OCI-LY1 (cell line): ENCODE data around the gene PLEKHG4B.

Experiments
- H2AFZ ChIP-seq: fragments of 200-600 bp; sonication (generic), shearing (Covaris generic); 2 replicates; pipeline ENCODE4 v1.6.0; 2014; ENCODE audit warnings: antibody characterized with exemption, mild to moderate bottlenecking, low read length
- H3F3A ChIP-seq: fragments of 200-600 bp; sonication (generic), shearing (Covaris generic); 2 replicates; pipeline ENCODE4 v1.6.0; 2014; ENCODE audit warnings: mild to moderate bottlenecking, antibody characterized with exemption, low read length, moderate library complexity; ENCODE audit not compliant: insufficient read depth
- H3K27ac ChIP-seq: fragments of 200-600 bp; sonication (generic); 2 replicates; pipeline ENCODE4 v1.5.1; 2014; ENCODE audit warnings: low read length, mixed run types, mild to moderate bottlenecking, low read depth; ENCODE audit not compliant: poor library complexity, severe bottlenecking
- H3K27me3 ChIP-seq: fragments of 200-600 bp; sonication (generic); 2 replicates; pipeline ENCODE4 v1.6.0; 2014; ENCODE audit warnings: antibody characterized with exemption, mild to moderate bottlenecking, low read length, moderate library complexity; ENCODE audit not compliant: insufficient read depth
- H3K36me3 ChIP-seq: fragments of 200-600 bp; sonication (generic); 2 replicates; pipeline ENCODE4 v1.6.1; 2014; ENCODE audit warnings: mild to moderate bottlenecking, antibody characterized with exemption, low read length, moderate library complexity, mixed read lengths; ENCODE audit not compliant: insufficient read depth
- H3K4me1 ChIP-seq: fragments of 200-600 bp; sonication (generic); 2 replicates; pipeline ENCODE4 v1.5.1; 2014; ENCODE audit warnings: mild to moderate bottlenecking, low read length, moderate library complexity; ENCODE audit not compliant: insufficient read depth, severe bottlenecking
- H3K4me2 ChIP-seq: fragments of 200-600 bp; sonication (generic), shearing (Covaris generic); 2 replicates; pipeline ENCODE4 v1.6.1; 2014; ENCODE audit warnings: low read length
- H3K4me3 ChIP-seq: fragments of 200-600 bp; sonication (generic); 2 replicates; pipeline ENCODE4 v1.5.1; 2014; ENCODE audit warnings: low read length, low read depth, mild to moderate bottlenecking, mixed read lengths; ENCODE audit not compliant: poor library complexity, severe bottlenecking
- H3K79me2 ChIP-seq: fragments of 200-600 bp; shearing (Covaris generic); 2 replicates; pipeline ENCODE4 v1.6.1; 2016; ENCODE audit warnings: mixed run types, low read length, mixed read lengths; ENCODE audit not compliant: insufficient read depth
- H3K9ac ChIP-seq: fragments of 200-600 bp; sonication (generic), shearing (Covaris generic); 2 replicates; pipeline ENCODE4 v1.6.1; 2014; ENCODE audit warnings: mild to moderate bottlenecking, low read length, mixed read lengths
- H3K9me2 ChIP-seq: fragments of 200-600 bp; sonication (generic), shearing (Covaris generic); 2 replicates; pipeline ENCODE4 v1.6.1; 2014; ENCODE audit warnings: low read depth, mild to moderate bottlenecking, low read length, mixed read lengths
- H3K9me3 ChIP-seq: fragments of 200-600 bp; shearing (Covaris generic); 2 replicates; pipeline ENCODE4 v1.6.1; 2014; ENCODE audit warnings: low read length, mixed read lengths
- H4K20me1 ChIP-seq: fragments of 200-600 bp; sonication (generic), shearing (Covaris generic); 2 replicates; pipeline ENCODE4 v1.6.0; 2016; ENCODE audit warnings: mild to moderate bottlenecking, low read length; ENCODE audit not compliant: insufficient read depth
- EZH2 ChIP-seq: fragments of 200-600 bp; sonication (generic), shearing (Covaris generic); IDR thresholded peaks from 2 replicates; pipeline ENCODE4 v1.8.0; 2017; ENCODE audit warnings: borderline replicate concordance, mixed run types, mild to moderate bottlenecking, antibody characterized with exemption, low read length, moderate library complexity, mixed read lengths
- TF ChIP-seq, protein P1 (sequence below): fragments of 200-600 bp; sonication (generic), shearing (Covaris generic); IDR thresholded peaks from 2 replicates; pipeline ENCODE4 v1.5.1; 2017; ENCODE audit warnings: mild to moderate bottlenecking, antibody characterized with exemption, low read length, moderate library complexity, mixed read lengths

The PLEKHG4B gene

DNA sequence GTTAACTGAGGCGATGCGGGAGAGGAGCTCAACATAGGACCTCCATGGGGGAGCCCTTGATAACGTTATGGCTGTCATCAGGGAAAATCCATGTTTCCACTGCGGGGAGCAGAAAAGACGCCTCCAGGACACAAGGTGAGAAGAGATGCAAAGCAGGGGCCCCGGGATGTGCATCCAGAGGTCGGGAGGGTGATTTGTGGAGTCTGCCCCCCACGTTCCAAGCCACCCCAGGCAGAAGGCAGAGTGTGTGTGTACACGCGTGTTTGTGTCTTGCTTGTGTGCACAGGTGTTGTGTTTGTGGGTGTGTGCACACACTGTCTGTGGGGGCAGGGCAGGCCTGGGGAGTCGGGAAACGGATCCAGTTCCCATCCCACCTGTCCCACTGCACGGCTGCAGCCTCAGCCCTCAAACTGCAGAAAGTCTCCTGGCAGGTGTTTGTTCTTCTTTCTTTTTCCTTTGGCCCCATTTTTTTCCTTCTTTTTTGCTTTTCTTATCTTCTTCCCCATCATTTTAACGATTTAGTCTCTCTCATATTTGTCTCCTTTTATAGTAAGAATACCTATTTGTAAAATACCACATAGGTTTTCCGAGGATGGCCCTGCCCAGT is 17.4 kb upstream of the PLEKHG4B start:
- H3K9me2 ChIP-seq = no peaks in the 10 kb centered on the region
- no peaks in the 10 kb centered on the region for H4K20me1 ChIP-seq
- H3K4me3 ChIP-seq = no peak overlapping the region
- TF ChIP-seq EZH2 = no peak
- TF ChIP-seq, protein P1, sequence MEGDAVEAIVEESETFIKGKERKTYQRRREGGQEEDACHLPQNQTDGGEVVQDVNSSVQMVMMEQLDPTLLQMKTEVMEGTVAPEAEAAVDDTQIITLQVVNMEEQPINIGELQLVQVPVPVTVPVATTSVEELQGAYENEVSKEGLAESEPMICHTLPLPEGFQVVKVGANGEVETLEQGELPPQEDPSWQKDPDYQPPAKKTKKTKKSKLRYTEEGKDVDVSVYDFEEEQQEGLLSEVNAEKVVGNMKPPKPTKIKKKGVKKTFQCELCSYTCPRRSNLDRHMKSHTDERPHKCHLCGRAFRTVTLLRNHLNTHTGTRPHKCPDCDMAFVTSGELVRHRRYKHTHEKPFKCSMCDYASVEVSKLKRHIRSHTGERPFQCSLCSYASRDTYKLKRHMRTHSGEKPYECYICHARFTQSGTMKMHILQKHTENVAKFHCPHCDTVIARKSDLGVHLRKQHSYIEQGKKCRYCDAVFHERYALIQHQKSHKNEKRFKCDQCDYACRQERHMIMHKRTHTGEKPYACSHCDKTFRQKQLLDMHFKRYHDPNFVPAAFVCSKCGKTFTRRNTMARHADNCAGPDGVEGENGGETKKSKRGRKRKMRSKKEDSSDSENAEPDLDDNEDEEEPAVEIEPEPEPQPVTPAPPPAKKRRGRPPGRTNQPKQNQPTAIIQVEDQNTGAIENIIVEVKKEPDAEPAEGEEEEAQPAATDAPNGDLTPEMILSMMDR = no peak
- H3K36me3 ChIP-seq = no peaks in the 10 kb centered on the region
- H3K27me3 ChIP-seq = peaks cover 3% of the 10 kb centered on the region; the same call in 1 of the 2 replicates
- no peak overlapping the region for H3K27ac ChIP-seq
- H3K79me2 ChIP-seq = no peaks in the 10 kb centered on the region
- no peaks in the 10 kb centered on the region for H3F3A ChIP-seq
- no peak overlapping the region for H3K4me2 ChIP-seq
- no peaks in the 10 kb centered on the region for H3K9me3 ChIP-seq
- H3K4me1 ChIP-seq = no peaks in the 10 kb centered on the region
- H2AFZ ChIP-seq = no peak overlapping the region
- H3K9ac ChIP-seq = no peak overlapping the region

DNA sequence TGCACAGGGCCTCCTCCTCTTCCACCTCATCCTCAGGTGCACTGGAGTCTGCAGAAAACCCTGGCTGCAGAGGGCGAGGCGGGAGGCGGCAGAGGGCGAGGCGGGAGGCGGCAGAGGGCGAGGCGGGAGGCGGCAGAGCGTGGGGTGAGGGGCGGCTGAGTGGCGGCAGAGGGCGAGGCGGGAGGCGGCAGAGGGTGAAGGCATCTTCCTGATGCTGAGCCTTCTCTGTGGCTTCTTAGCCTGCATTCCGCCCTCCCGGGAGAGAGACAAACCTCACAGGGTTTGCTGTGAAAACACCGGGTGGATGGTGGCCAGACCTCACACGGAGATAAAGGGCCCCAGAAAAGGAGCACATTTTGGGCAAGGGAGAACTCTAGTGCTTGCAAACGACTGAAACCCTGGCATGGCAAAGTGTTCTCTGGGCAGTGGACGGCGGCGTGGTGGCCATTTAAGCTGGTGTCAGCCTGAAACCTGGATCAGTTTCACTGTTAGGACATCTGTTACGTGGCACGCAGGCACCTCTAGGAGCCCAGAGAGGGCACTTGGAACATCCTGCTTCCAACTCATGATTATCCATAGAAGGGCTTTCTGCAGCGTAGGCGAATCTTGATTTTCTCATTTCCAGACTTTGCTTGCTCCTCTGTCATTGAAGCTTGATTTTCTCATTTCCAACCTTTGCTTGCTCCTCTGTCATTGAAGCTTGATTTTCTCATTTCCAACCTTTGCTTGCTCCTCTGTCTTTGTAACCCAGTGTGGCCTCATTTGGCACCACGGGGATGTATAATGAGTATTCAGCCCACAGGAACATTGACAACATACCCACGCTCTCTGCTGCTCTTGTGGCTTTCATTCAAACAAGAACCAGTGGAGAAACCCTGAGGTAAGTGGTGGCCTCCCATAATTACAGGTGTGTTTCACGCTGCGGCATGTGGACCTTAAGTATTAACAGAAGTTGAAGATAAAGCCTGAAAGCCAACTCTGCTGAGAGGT is 16.3 kb upstream of the PLEKHG4B start:
- Histone ChIP-seq H2AFZ (no peak overlapping the region), H3K36me3 (no peaks in the 10 kb centered on the region), H3K9me3 (no peaks in the 10 kb centered on the region), H3K4me2 (no peak overlapping the region), H3K9ac (no peak overlapping the region), H3K27ac (no peak overlapping the region), H3K9me2 (no peaks in the 10 kb centered on the region), H3K79me2 (no peaks in the 10 kb centered on the region), H3F3A (no peaks in the 10 kb centered on the region), H4K20me1 (no peaks in the 10 kb centered on the region), H3K27me3 (peaks cover 6% of the 10 kb centered on the region), H3K4me1 (no peaks in the 10 kb centered on the region), H3K4me3 (no peak overlapping the region)
- TF ChIP-seq, protein P1 = no peak
- TF ChIP-seq EZH2 = no peak

DNA sequence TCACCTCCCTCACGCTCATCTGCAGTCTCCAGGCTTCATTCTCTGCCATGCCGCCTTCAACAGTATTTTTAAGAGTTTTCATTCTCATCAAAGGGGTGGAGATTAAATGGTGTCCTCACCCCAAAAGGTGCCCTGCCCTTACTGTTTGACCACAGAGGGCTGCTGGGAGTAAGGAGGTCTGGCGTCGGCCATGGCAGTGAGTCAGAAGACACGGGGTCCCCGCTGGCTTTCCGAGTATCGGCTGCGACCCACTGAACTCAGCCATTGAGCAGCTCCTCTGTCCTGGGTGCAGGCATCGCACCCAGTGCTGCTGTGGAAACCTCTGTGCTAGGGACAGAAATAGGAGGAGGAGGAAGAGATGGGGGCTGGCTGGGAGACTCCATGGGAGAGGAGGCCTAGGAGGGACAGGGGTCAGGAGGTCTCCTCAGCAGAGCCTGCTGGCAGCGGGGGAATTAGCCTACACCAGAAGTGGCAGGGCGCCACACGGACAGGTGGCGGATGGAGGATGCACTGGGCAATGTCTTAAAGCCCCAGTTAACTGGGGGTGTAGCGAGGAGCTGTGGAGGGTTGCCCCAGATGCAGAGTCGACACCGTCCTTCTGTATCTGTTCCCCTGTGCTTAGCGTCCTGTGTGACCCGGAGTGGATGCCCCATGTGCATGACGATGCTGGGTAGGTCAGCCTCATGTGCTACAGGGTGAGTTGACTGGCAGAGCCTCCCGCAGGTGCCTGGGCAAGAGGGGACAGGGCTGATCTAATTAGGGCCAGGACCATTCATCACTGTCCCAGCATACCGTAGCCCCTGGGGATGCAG is 15.4 kb upstream of the PLEKHG4B start:
- Histone ChIP-seq H3K4me1 (no peaks in the 10 kb centered on the region), H3K27me3 (peaks cover 6% of the 10 kb centered on the region; the same call in 1 of the 2 replicates), H3K9ac (no peak overlapping the region), H3K9me2 (no peaks in the 10 kb centered on the region), H3K4me2 (no peak overlapping the region), H3K79me2 (no peaks in the 10 kb centered on the region), H3K9me3 (no peaks in the 10 kb centered on the region), H3F3A (no peaks in the 10 kb centered on the region), H4K20me1 (no peaks in the 10 kb centered on the region), H3K36me3 (no peaks in the 10 kb centered on the region), H2AFZ (no peak overlapping the region), H3K27ac (no peak overlapping the region), H3K4me3 (no peak overlapping the region)
- TF ChIP-seq, protein P1 = no peak
- no peak for TF ChIP-seq EZH2
